Calu3 (cell line): Measurements from ENCODE around the gene CCDC93. TPM values are rescaled to one million over a fixed set of nuclear protein-coding genes. Genes with fewer than 3 reads are reported as not detected.
A peak's percentile ranks its signal among the peaks of the same experiment; 100 is the strongest.

Experiments used
- BruUV-seq: library from RNA; stranded (reverse); fragments of 400-500 nt; replicated peaks from 2 replicates; lab custom pipeline; 2021; lab: Mats Ljungman, UMichigan
- CTCF ChIA-PET: fragments of 300-600 bp; sonication (Branson Sonifier 250); formaldehyde crosslinking; loops from one replicate; lab custom pipeline; 2022; ENCODE audit warnings: antibody characterized with exemption; lab: Charles Lee
- DNase-seq: peaks from one replicate; pipeline ENCODE4 v3.0.0; 2022
- H3K27ac Mint-ChIP-seq: one replicate; pipeline ENCODE4 v1.8.0; 2022; ENCODE audit warnings: mixed read lengths; ENCODE audit not compliant: unreplicated experiment
- H3K27me3 Mint-ChIP-seq: one replicate; pipeline ENCODE4 v1.8.0; 2022; ENCODE audit warnings: mixed read lengths; ENCODE audit not compliant: unreplicated experiment
- H3K36me3 Mint-ChIP-seq: one replicate; pipeline ENCODE4 v1.8.0; 2022; ENCODE audit warnings: mild to moderate bottlenecking, moderate library complexity, mixed read lengths; ENCODE audit not compliant: insufficient read depth, unreplicated experiment
- H3K4me1 Mint-ChIP-seq: one replicate; pipeline ENCODE4 v1.8.0; 2022; ENCODE audit warnings: mild to moderate bottlenecking, low read depth, mixed read lengths; ENCODE audit not compliant: unreplicated experiment
- H3K4me3 Mint-ChIP-seq: one replicate; pipeline ENCODE4 v1.8.0; 2022; ENCODE audit warnings: mild to moderate bottlenecking, low read depth, moderate library complexity, mixed read lengths; ENCODE audit not compliant: unreplicated experiment
- H3K9me3 Mint-ChIP-seq: one replicate; pipeline ENCODE4 v1.8.0; 2022; ENCODE audit warnings: low read depth, mixed read lengths; ENCODE audit not compliant: unreplicated experiment
- intact Hi-C: fragments of 100-400 bp; cut with micrococcal nuclease; formaldehyde crosslinking; loops from one replicate; pipeline ENCODE4 v1.10.0; 2022; ENCODE audit not compliant: unreplicated experiment
- total RNA-seq: library from RNA; stranded (reverse); gene quantifications from 2 replicates; pipeline ENCODE4 v1.2.3, GENCODE V29; 2022
- TF ChIP-seq, protein P1 (sequence below): fragments of 200-600 bp; IDR thresholded peaks from one replicate; pipeline ENCODE4 v1.8.0; 2022; ENCODE audit warnings: antibody characterized with exemption; ENCODE audit not compliant: unreplicated experiment

The CCDC93 gene
- total RNA-seq, 1 experiment from 2014 or later: 57.3 TPM

DNA sequence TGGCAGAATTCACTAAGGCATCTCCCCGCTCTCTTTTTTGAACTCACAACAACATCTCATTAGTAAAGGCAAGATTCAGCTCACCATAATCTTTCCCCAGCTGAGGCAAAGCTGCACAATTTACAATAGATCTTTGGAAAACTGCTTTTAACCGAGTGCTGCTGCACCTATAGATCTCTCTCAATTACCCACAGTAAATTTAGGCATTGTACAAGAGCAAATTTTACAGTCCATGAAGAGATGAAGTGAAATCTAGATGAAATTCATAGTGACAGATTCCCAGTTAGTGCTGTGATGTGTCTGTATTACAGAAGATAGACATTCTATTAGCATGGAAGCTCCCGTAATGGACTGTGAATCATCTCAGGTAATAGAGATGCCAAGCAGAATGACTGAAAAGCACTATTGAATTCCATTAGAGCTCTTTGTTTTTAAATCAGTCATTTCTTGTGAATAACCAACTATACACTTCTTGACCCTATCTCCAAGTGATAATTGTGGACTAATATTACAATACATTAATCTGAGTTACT, 38.0 kb upstream of the CCDC93 start:
- intact Hi-C loops: no loop called here
- no peak for DNase-seq
- BruUV-seq: no TSS peak
- no peak overlapping the region for H3K4me3 Mint-ChIP-seq
- H3K4me1 Mint-ChIP-seq: peaks cover 54% of the 10 kb centered on the region
- H3K9me3 Mint-ChIP-seq: no peaks in the 10 kb centered on the region
- CTCF ChIA-PET: no interaction called here
- no peaks in the 10 kb centered on the region for H3K36me3 Mint-ChIP-seq
- TF ChIP-seq, protein P1, sequence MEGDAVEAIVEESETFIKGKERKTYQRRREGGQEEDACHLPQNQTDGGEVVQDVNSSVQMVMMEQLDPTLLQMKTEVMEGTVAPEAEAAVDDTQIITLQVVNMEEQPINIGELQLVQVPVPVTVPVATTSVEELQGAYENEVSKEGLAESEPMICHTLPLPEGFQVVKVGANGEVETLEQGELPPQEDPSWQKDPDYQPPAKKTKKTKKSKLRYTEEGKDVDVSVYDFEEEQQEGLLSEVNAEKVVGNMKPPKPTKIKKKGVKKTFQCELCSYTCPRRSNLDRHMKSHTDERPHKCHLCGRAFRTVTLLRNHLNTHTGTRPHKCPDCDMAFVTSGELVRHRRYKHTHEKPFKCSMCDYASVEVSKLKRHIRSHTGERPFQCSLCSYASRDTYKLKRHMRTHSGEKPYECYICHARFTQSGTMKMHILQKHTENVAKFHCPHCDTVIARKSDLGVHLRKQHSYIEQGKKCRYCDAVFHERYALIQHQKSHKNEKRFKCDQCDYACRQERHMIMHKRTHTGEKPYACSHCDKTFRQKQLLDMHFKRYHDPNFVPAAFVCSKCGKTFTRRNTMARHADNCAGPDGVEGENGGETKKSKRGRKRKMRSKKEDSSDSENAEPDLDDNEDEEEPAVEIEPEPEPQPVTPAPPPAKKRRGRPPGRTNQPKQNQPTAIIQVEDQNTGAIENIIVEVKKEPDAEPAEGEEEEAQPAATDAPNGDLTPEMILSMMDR: no peak
- H3K27me3 Mint-ChIP-seq: no peaks in the 10 kb centered on the region
- H3K27ac Mint-ChIP-seq: peak overlapping the region; percentile 26

DNA sequence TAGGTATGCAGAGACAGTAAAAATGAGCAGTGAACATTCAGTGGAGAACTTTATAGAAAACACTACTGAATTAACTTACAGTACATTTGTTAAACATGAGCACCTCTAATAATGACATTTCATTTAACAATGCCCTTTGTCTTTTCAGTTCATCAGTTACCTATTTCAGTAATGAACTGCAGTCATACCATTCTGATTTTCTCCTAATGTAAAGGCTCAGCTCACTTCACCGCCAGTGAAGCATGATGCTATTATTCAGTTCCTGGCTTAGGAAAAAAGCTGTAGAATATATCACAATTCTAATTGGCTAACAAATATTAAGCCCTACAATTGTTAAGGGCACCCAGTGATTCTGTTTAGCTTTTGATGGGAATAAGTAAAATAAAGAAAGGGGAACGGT, 37.1 kb upstream of the CCDC93 start:
- no peak overlapping the region for H3K27ac Mint-ChIP-seq
- no peak for DNase-seq
- H3K9me3 Mint-ChIP-seq: no peaks in the 10 kb centered on the region
- H3K4me1 Mint-ChIP-seq: peaks cover 56% of the 10 kb centered on the region
- TF ChIP-seq, protein P1: no peak
- H3K36me3 Mint-ChIP-seq: no peaks in the 10 kb centered on the region
- no peak overlapping the region for H3K4me3 Mint-ChIP-seq
- intact Hi-C loops: no loop called here
- H3K27me3 Mint-ChIP-seq: no peaks in the 10 kb centered on the region
- BruUV-seq: no TSS peak
- CTCF ChIA-PET: no interaction called here

DNA sequence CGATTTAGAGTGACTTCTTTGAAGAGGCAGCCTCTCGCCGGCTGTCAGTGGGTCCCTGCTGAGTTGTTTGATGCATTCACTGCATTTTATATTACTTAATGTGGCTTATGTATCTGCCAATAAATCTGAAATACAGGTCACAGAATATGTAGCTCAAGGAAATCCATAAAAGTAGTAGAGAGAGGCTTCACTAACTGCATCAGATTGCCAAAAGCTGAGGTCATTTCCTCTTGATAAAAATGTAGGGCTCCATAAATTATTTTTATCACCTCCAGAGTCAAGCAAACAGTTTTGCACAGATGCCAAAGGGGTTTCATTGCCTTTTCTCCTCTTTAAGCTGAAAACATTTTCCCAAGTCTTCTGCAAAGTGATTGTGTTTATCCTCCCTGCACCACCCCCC, 36.5 kb upstream of the CCDC93 start:
- intact Hi-C loops: no loop called here
- Mint-ChIP-seq H3K36me3 (no peaks in the 10 kb centered on the region), H3K9me3 (no peaks in the 10 kb centered on the region), H3K4me3 (no peak overlapping the region), H3K27ac (no peak overlapping the region), H3K4me1 (peaks cover 50% of the 10 kb centered on the region), H3K27me3 (no peaks in the 10 kb centered on the region)
- TF ChIP-seq, protein P1: no peak
- no TSS peak for BruUV-seq
- CTCF ChIA-PET: no interaction called here
- no peak for DNase-seq

DNA sequence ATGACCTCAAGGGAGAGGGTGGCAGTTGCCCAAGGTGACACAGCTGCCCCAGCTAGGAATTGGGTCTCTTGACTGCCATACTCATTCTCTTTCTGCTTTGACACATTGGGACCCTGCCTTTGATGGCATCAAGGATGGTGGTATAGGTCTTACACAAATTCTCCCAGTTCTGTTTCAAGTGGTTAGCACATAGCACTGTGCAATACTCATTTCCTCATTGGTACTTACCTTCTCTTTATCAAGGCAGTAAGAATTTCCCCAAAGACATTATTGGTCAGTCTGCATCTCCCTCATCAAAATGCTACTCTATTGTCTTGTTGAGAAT, 35.9 kb upstream of the CCDC93 start:
- TF ChIP-seq, protein P1: no peak
- H3K27me3 Mint-ChIP-seq: no peaks in the 10 kb centered on the region
- no peaks in the 10 kb centered on the region for H3K9me3 Mint-ChIP-seq
- H3K4me1 Mint-ChIP-seq: peaks cover 52% of the 10 kb centered on the region
- no peak for DNase-seq
- CTCF ChIA-PET: no interaction called here
- no peaks in the 10 kb centered on the region for H3K36me3 Mint-ChIP-seq
- H3K27ac Mint-ChIP-seq: no peak overlapping the region
- H3K4me3 Mint-ChIP-seq: no peak overlapping the region
- intact Hi-C loops: loop anchor here (5.0 kb wide), 2 partner anchors 138 to 808 kb away; no protein-coding TSS in a partner anchor
- BruUV-seq: no TSS peak
